Sigmoid colon (tissue), 7 donors: ENCODE measurements around the gene KBTBD7. TPM values are rescaled to one million over a fixed set of nuclear protein-coding genes. Genes with fewer than 3 reads are reported as not detected.

ENCODE experiments used
- DNase-seq: peaks from one replicate; pipeline ENCODE4 v3.0.0-alpha.2; 2019
- H3K27ac ChIP-seq, 4 donors: fragments of 200-600 bp; sonication (generic); one replicate each; pipeline ENCODE4 v1.5.1; 2016 to 2019; ENCODE audit warnings: mild to moderate bottlenecking in 1 of 4
- H3K27me3 ChIP-seq, 3 donors: fragments of 200-600 bp; sonication (generic); one replicate each; pipeline ENCODE4 v1.5.1; 2019; ENCODE audit warnings: mild to moderate bottlenecking in 1 of 3
- H3K36me3 ChIP-seq, 4 donors: fragments of 200-600 bp; sonication (generic); one replicate each; pipeline ENCODE4 v1.5.1; 2016 to 2019
- H3K4me1 ChIP-seq, 4 donors: fragments of 200-600 bp; sonication (generic); one replicate each; pipeline ENCODE4 v1.5.1; 2017 to 2019
- H3K4me3 ChIP-seq, 4 donors: fragments of 200-600 bp; sonication (generic); one replicate each; pipeline ENCODE4 v1.5.1; 2017 to 2019; ENCODE audit warnings: mild to moderate bottlenecking in 2 of 4, moderate library complexity in 1 of 4
- H3K9me3 ChIP-seq, 4 donors: fragments of 200-600 bp in 3 of 4; sonication (generic) in 3 of 4; one replicate each; pipeline versions ENCODE4 v1.5.1 to v1.6.1; 2013 to 2019
- EP300 ChIP-seq, 4 donors: sonication (generic); formaldehyde crosslinking; IDR thresholded peaks; one replicate each; pipeline ENCODE4 v1.6.1; 2017; ENCODE audit warnings: antibody characterized with exemption in 4 of 4
- POLR2A ChIP-seq, 2 donors: fragments of 450-650 bp; IDR thresholded peaks; one replicate each; pipeline ENCODE4 v1.6.1; 2016; ENCODE audit warnings: antibody characterized with exemption in 2 of 2, mild to moderate bottlenecking in 2 of 2, moderate library complexity in 2 of 2
- POLR2AphosphoS5 ChIP-seq, 4 donors: sonication (generic); formaldehyde crosslinking; IDR thresholded peaks; one replicate each; pipeline ENCODE4 v1.6.1; 2017; ENCODE audit warnings: antibody characterized with exemption in 4 of 4
- WGBS, 2 donors: extraction: QIAGEN DNeasy Blood & Tissue Kit; methylation state at CpG; one replicate each; pipeline ENCODE4 v1.1.7; 2013; 5-methylcytosine and 5-hydroxymethylcytosine counted together
- intact Hi-C: fragments of 100-400 bp; cut with DNase I; formaldehyde crosslinking; loops from one replicate; pipeline ENCODE4 v1.15.1; 2023
- polyA plus RNA-seq, 3 donors: library from polyadenylated mRNA; stranded (reverse); fragments of 200-250 nt; gene quantifications; one replicate each; pipeline ENCODE4 v1.2.3, GENCODE V29; 2013
- total RNA-seq, 4 donors: library from RNA; depleted of rRNA; stranded (reverse); fragments of >200 nt; gene quantifications; one replicate each; pipeline ENCODE4 v1.1.0, GENCODE V29; 2016
- TF ChIP-seq, protein P1 (sequence below), 4 experiments: fragments of 450-650 bp in 3 of 4; fragments of 200-600 bp in 1 of 4; IDR thresholded peaks; one replicate each; pipeline ENCODE4 v1.5.1; 2016 to 2019; ENCODE audit warnings: antibody characterized with exemption in 4 of 4, mild to moderate bottlenecking in 3 of 4, moderate library complexity in 2 of 4
- donor health status: healthy with polysubstance abuse.
- donor health status: Bipolar disorder and iron deficiency.
- donor health status: healthy.

KBTBD7 gene
- total and polyA plus RNA-seq, 7 donors: 1.2 to 10.2 (median 5.6) TPM

DNA sequence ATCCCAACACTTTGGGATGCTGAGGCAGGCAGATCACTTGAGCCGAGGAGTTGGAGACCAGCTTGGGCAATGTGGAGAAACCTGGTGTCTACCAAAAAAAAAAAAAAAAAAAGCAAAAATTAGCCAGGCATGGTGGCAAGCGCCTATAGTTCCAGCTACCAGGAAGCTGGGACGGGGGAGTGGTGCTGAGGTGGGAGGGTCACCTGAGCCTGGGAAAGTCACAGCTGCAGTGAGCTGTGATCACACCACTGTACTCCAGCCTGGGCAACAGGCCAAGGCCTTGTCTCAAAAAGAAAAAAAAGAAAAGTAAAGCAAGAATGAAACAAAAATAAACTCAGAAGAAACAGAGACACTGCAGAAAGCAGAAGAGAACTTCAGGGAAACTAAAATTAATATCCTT is 37.4 kb upstream of the KBTBD7 start:
- Histone ChIP-seq H3K4me1 (no peaks in the 10 kb centered on the region), H3K27ac (no peak overlapping the region), H3K4me3 (no peak overlapping the region), H3K36me3 (peaks cover 0 to 45% (median 3%) of the 10 kb centered on the region in 4 donors), H3K9me3 (no peaks in the 10 kb centered on the region), H3K27me3 (no peaks in the 10 kb centered on the region)
- DNase-seq: no peak
- WGBS, 2 donors: 48 to 84% methylated on average over 3 of the region's 3 CpGs
- intact Hi-C loops: no loop called here
- TF ChIP-seq POLR2A (IDR thresholded peaks at IDR 0.05): no peak
- TF ChIP-seq, protein P1, sequence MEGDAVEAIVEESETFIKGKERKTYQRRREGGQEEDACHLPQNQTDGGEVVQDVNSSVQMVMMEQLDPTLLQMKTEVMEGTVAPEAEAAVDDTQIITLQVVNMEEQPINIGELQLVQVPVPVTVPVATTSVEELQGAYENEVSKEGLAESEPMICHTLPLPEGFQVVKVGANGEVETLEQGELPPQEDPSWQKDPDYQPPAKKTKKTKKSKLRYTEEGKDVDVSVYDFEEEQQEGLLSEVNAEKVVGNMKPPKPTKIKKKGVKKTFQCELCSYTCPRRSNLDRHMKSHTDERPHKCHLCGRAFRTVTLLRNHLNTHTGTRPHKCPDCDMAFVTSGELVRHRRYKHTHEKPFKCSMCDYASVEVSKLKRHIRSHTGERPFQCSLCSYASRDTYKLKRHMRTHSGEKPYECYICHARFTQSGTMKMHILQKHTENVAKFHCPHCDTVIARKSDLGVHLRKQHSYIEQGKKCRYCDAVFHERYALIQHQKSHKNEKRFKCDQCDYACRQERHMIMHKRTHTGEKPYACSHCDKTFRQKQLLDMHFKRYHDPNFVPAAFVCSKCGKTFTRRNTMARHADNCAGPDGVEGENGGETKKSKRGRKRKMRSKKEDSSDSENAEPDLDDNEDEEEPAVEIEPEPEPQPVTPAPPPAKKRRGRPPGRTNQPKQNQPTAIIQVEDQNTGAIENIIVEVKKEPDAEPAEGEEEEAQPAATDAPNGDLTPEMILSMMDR (IDR thresholded peaks at IDR 0.05): no peak
- no peak for TF ChIP-seq POLR2AphosphoS5 (IDR thresholded peaks at IDR 0.05)
- TF ChIP-seq EP300 (IDR thresholded peaks at IDR 0.05): no peak

DNA sequence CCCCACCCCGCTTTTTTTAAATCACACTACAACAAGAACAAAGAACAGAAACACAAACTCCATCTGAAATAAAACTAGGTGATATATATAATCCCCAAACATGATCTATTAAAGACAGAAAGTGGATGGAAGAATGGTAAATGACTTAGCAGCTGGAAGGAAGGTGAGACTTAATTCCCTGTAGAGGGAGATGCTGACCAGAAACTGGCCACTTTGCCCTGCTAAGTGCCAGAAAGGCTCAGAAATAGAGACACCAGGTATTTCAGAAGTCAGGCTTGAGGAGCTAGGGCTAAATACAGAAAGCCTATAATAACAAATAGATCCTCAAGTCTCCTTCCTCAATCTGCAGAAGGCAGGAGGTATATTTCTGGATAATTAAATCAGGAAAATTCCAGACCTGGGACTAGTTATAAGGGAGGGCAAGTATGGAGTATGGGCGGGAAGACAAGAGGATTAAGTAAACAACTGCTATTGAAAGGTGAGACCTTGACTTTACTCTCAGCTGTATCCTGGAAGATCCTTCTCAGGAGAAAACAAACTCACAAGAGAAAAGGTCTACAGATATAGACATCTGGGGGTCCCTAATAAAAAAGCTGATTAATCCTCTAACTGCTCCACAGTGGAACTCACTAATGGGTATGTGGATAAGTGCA is 36.8 kb upstream of the KBTBD7 start:
- Histone ChIP-seq H3K36me3 (peaks cover 0 to 46% (median 3%) of the 10 kb centered on the region in 4 donors), H3K4me1 (no peaks in the 10 kb centered on the region), H3K27ac (no peak overlapping the region), H3K9me3 (no peaks in the 10 kb centered on the region), H3K4me3 (no peak overlapping the region), H3K27me3 (no peaks in the 10 kb centered on the region)
- no peak for TF ChIP-seq POLR2A (IDR thresholded peaks at IDR 0.05)
- TF ChIP-seq EP300 (IDR thresholded peaks at IDR 0.05): no peak
- no peak for TF ChIP-seq POLR2AphosphoS5 (IDR thresholded peaks at IDR 0.05)
- TF ChIP-seq, protein P1 (IDR thresholded peaks at IDR 0.05): no peak
- intact Hi-C loops: no loop called here
- no peak for DNase-seq
- WGBS, 2 donors: 70 to 90% methylated on average over 2 of the region's 2 CpGs

- Histone ChIP-seq H3K27me3 (no peaks in the 10 kb centered on the region), H3K27ac (no peak overlapping the region), H3K9me3 (no peaks in the 10 kb centered on the region), H3K4me1 (no peaks in the 10 kb centered on the region), H3K4me3 (no peak overlapping the region), H3K36me3 (peaks cover 0 to 38% (median 3%) of the 10 kb centered on the region in 4 donors)
- intact Hi-C loops: no loop called here
- no peak for TF ChIP-seq POLR2A (IDR thresholded peaks at IDR 0.05)
- TF ChIP-seq EP300 (IDR thresholded peaks at IDR 0.05): no peak
- no peak for TF ChIP-seq POLR2AphosphoS5 (IDR thresholded peaks at IDR 0.05)
- TF ChIP-seq, protein P1 (IDR thresholded peaks at IDR 0.05): no peak
- no peak for DNase-seq
These were observed 35.0 kb upstream of the KBTBD7 start for GRCh38 chr13:41229356-41229755.

DNA sequence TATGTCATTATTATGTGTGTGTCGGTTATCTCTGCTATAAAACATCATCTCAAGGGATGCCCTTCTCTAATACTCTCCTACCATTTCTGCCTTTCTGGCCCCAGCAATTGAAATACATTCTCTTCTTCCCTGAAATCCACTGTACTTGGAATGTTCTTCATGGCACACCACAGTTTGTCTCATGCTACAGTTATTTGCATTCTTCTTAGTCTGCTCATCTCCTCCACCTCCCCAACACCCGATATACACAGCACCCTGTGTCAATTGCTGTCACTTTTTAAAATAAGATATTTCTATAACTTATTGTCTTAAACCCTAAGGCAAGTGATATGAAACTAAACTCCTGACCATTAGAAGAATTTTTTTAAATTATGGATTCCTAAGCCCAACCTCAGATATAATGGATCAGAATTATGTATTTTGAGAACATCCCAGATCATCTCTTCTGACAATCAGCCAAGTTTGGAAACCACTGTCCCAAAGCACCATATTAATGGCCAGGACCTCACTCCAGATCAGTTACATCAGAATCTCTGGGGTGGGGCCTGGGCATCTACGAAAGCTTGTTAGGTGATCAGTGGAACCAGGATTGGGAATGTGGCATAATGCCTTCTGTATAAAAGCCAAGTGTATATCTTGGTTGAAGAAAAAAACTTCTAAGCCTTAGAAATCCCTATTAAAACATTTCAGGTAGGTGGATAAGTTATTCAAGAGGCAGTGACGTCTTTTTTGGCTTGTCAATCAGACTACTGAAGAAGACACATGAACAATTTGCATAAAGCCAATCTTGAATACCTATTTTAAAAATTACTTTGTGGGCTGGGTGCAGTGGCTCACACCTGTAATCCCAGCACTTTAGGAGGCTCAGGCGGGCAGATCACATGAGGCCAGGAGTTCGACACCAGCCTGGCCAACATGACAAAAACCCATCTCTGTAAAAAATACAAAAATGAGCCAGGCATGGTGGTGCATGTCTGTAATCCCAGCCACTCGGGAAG is 30.0 kb upstream of the KBTBD7 start:
- DNase-seq: no peak
- no peaks in the 10 kb centered on the region for H3K4me1 ChIP-seq
- H3K36me3 ChIP-seq: peaks cover 0 to 31% (median under 1%) of the 10 kb centered on the region in 4 donors
- no peak for TF ChIP-seq POLR2AphosphoS5 (IDR thresholded peaks at IDR 0.05)
- TF ChIP-seq POLR2A (IDR thresholded peaks at IDR 0.05): no peak
- TF ChIP-seq EP300 (IDR thresholded peaks at IDR 0.05): no peak
- H3K27ac ChIP-seq: no peak overlapping the region
- no peak overlapping the region for H3K4me3 ChIP-seq
- no peaks in the 10 kb centered on the region for H3K27me3 ChIP-seq
- H3K9me3 ChIP-seq: no peaks in the 10 kb centered on the region
- whole genome bisulfite sequencing, 2 donors: 81 to 97% methylated on average over 7 of the region's 7 CpGs
- intact Hi-C loops: loop anchor here (2.0 to 5.0 kb wide), 2 partner anchors 150 to 172 kb away; no protein-coding TSS in a partner anchor
